Muscle layer of colon (tissue), 2 donors: ENCODE data around the gene CDSN.
A peak's percentile ranks its signal among the peaks of the same experiment; 100 is the strongest.

Source experiments
- H3K27ac ChIP-seq: one replicate; pipeline ENCODE4 v1.7.0; 2013; ENCODE audit warnings: low read depth, mild to moderate bottlenecking, low read length, moderate library complexity
- H3K27me3 ChIP-seq, 2 donors: one replicate each; pipeline ENCODE4 v1.7.0; 2013; ENCODE audit warnings: low read length in 2 of 2, mild to moderate bottlenecking in 2 of 2; ENCODE audit not compliant: insufficient read depth in 2 of 2, control insufficient read depth in 1 of 2
- H3K36me3 ChIP-seq: one replicate; pipeline ENCODE4 v1.7.0; 2013; ENCODE audit warnings: mild to moderate bottlenecking, low read length; ENCODE audit not compliant: insufficient read depth
- H3K4me1 ChIP-seq: one replicate; pipeline ENCODE4 v1.7.0; 2013; ENCODE audit warnings: mild to moderate bottlenecking, low read length; ENCODE audit not compliant: insufficient read depth
- H3K4me3 ChIP-seq, 2 donors: one replicate each; pipeline ENCODE4 v1.7.0; 2013; ENCODE audit warnings: low read length in 2 of 2, low read depth in 1 of 2, mild to moderate bottlenecking in 1 of 2, moderate library complexity in 1 of 2
- H3K9ac ChIP-seq: one replicate; pipeline ENCODE4 v1.7.0; 2013; ENCODE audit warnings: low read length
- H3K9me3 ChIP-seq: one replicate; pipeline ENCODE4 v1.7.0; 2013; ENCODE audit warnings: mild to moderate bottlenecking, low read length
- donor health status: abdominal sarcoma.
- donor health status: Adenocarcinoma of cecum.

Gene CDSN

DNA sequence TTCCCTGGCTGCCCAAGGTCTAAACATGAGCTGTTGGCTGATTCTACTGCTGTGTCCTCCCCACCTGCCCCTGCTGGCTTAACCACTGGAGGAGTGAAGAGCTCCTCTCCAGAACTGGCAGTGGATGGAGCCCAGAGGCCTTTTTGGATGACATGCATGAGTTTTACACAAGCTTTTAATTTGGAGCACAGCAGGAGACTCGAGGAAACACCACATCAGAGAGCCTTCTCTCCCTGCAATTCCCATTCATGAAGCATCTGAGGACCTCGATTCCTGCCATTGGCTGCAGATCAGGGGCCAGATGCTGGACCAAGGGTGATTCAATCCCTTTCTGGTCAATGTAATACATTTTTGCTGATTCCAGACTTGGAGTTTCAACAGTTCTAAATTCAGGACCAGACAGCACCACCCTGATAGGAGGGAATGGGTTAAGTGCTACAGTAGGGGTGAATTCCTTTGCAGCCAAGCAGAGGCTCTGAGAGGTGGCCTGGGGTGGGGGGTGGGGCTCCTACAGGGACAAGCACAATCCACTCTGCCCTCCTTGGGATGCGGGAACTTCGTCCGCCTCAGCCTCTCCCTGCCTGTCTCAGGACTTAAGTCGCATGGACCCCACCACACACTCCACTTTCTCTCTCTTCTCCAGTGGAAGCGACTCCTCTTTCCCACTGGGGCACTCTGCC is 6.2 kb downstream of the CDSN start:
- peak overlapping the region; percentile 68 for H3K27ac ChIP-seq
- H3K27me3 ChIP-seq = no peaks in the 10 kb centered on the region
- H3K4me1 ChIP-seq = peaks cover 33% of the 10 kb centered on the region
- no peaks in the 10 kb centered on the region for H3K9me3 ChIP-seq
- H3K9ac ChIP-seq = no peak overlapping the region
- peak overlapping the region in 1 of 2 donors; percentile 37 for H3K4me3 ChIP-seq
- H3K36me3 ChIP-seq = no peaks in the 10 kb centered on the region

DNA sequence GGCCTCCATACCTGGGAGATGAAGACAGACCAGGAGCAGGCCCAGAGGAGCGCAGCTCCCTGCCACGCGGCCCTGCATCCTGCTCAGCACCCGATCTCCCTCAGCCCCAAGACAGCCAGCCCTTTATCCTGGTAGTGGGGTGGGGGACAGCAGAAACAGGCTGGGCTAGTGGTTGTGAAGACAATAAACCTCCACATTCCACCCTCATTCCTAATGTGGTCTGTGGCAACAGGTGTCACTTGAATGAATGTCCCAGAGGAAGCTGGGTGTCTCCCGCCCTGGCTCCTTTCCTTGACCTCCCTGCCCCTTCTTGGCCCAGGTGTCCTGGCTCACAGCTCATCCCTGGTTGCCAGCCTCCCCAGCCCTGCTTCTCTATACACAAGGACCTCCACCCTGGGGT is 7.8 kb downstream of the CDSN start, which contains the start of gene C6orf15:
TSS of gene C6orf15 (minus strand) at position 98 of the 400 bp plus-strand sequence. CDS start at position 78, 20 bp downstream.
- Histone ChIP-seq H3K4me1 (peaks cover 32% of the 10 kb centered on the region), H3K36me3 (no peaks in the 10 kb centered on the region), H3K9me3 (no peaks in the 10 kb centered on the region), H3K9ac (no peak within 1 kb of the TSS), H3K4me3 (no peak within 1 kb of the TSS), H3K27ac (no peak within 1 kb of the TSS), H3K27me3 (no peaks in the 10 kb centered on the region)

DNA sequence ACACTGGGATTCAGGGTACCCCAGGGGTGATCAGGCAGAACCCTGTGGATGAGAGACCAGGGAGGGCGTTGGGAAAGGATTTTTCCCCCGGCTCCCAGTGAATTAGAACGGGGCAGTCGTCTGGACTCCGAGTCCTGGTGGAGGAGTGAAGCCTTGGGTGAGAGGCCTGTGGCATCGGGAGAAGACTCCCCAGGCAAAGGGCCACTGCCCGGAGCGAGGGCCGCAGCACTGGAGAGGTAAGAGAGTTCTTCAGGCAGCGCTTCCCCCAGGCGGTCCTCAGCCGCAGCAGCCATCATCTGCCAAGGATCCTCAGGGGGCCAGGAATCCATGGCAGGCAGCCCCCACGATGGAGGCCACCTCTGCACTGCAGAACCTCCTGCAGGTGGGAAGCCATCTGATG is 8.5 kb downstream of the CDSN start:
- no peak overlapping the region for H3K9ac ChIP-seq
- H3K27me3 ChIP-seq = no peaks in the 10 kb centered on the region

DNA sequence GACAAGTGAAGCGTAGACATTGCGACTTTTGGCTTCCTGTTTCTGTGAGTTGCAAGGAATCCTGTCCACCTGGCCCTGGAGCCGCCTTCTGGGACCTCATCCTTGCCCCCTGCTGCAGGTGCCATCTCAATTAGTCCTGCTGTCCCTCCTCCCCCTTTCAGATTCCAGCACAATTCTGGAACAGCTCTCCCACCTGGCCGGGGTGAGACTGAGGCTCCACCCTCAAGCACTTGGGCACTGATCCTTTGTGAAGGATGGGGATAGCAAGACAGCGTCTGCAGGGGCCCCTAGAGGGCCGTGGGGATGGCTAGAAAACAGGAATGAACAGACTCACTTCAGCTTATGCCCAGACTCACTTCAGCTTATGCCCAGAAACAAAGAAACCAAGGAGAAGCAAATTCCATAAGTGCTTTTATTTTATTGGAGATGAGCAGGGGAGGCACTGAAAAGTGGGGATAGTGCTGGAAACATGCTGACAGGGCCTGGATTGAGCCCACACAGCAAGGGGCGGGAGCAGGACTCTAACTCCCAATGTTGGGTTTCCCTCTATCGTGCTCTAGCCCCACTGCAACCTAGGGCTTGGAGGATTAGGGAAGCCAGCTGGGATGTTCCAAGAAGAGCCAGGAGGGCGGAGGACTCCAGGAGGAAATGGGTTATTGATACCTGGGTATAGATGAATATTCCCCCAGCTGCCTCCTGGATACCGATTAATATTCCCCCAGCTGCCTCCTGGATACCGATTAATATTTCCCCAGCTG is 9.2 kb downstream of the CDSN start:
- Histone ChIP-seq H3K9me3 (no peaks in the 10 kb centered on the region), H3K36me3 (no peaks in the 10 kb centered on the region), H3K9ac (no peak overlapping the region), H3K27me3 (no peaks in the 10 kb centered on the region), H3K4me3 (no peak overlapping the region), H3K27ac (no peak overlapping the region), H3K4me1 (peaks cover 26% of the 10 kb centered on the region)

More for the DNA sequence above, 8.5 kb downstream of the CDSN start:
- Histone ChIP-seq H3K4me3 (no peak overlapping the region), H3K9me3 (no peaks in the 10 kb centered on the region), H3K4me1 (peaks cover 29% of the 10 kb centered on the region), H3K36me3 (no peaks in the 10 kb centered on the region), H3K27ac (no peak overlapping the region)

DNA sequence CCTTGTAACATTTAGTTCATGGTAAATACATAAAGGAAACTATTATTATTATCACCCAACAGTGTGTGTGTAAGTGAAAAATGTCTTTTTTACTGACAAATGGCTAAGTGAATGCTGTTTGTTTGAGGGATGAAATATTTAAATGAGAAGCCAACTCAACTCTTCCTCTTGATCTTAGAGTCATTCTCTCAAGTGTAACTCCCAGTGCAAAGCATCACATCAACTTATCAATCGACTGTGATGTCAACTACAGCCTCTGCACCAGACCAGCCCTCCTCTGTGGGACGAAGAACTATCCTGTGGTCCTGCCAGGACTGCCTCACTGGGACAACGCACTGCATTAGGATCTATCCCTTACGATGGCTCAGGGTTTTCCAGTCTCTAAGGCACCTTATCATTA is 13.2 kb downstream of the CDSN start:
- Histone ChIP-seq H3K4me1 (no peaks in the 10 kb centered on the region), H3K36me3 (no peaks in the 10 kb centered on the region), H3K27ac (no peak overlapping the region), H3K9ac (no peak overlapping the region), H3K4me3 (no peak overlapping the region), H3K27me3 (no peaks in the 10 kb centered on the region), H3K9me3 (no peaks in the 10 kb centered on the region)

DNA sequence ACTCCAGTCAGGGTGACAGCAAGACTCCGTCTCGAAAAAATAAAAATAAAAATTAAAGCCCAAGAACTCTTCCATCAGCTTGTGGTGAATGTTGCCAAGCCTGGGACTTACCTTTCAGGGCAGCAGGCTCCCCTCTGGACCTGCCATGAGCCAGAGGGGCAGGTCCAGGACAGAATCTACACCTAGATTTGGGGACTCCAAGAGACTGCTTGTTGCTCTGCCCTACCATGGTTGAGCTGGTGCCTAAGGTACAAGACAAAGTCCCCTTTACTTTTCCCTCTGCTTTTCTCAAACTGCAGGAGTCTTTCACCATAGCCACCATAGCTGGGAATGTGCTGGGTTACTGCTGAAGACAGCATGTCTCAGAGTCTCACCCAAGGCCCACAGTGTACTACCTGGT is 17.1 kb downstream of the CDSN start:
- Histone ChIP-seq H3K4me1 (no peaks in the 10 kb centered on the region), H3K4me3 (no peak overlapping the region), H3K27me3 (no peaks in the 10 kb centered on the region), H3K27ac (no peak overlapping the region), H3K36me3 (no peaks in the 10 kb centered on the region), H3K9me3 (no peaks in the 10 kb centered on the region), H3K9ac (no peak overlapping the region)

DNA sequence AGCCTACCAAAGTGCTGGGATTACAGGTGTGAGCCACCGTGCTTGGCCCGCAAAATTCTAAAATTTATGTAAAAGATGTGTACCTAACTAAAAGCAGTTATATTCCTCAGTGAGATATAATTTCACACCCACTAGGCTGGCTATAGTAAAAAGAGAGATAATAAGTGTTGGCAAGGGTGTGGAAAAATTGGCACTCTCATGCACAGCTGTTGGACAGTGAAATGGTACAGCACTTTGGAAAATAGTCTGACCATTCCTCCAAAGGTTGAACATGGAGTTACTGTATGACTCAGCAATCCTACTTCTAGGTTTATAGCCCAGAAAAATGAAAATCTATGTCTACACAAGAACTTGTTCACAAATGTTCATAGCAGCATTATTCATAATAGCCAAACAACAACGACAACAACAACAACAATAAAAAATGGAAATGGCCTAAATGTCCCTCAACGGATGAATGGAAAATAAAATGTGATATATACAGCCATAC is 21.8 kb downstream of the CDSN start:
- Histone ChIP-seq H3K36me3 (no peaks in the 10 kb centered on the region), H3K27ac (no peak overlapping the region), H3K4me3 (no peak overlapping the region), H3K9me3 (no peaks in the 10 kb centered on the region), H3K4me1 (no peaks in the 10 kb centered on the region), H3K27me3 (no peaks in the 10 kb centered on the region), H3K9ac (no peak overlapping the region)

DNA sequence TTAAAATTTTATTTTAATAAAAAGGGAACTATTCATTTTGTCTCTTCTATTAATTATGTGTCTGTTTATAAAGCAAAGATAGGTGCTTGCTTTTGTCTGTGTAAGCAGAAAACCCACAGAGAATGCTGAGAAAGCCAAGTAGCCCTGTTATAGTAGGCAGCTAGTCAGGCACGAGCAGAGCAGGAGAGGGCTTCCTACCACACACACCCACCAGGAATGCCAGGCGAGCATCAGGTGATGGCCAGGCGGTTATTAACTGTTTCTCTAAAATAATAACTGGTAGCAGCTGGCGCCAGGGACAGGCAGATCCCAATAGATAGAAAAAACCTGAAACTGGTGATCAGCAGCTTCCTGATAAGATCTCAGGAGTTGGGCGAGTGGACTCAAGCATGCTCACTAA is 23.6 kb downstream of the CDSN start:
- Histone ChIP-seq H3K27ac (no peak overlapping the region), H3K9me3 (no peaks in the 10 kb centered on the region), H3K36me3 (no peaks in the 10 kb centered on the region), H3K4me1 (no peaks in the 10 kb centered on the region), H3K9ac (no peak overlapping the region), H3K4me3 (no peak overlapping the region), H3K27me3 (no peaks in the 10 kb centered on the region)

DNA sequence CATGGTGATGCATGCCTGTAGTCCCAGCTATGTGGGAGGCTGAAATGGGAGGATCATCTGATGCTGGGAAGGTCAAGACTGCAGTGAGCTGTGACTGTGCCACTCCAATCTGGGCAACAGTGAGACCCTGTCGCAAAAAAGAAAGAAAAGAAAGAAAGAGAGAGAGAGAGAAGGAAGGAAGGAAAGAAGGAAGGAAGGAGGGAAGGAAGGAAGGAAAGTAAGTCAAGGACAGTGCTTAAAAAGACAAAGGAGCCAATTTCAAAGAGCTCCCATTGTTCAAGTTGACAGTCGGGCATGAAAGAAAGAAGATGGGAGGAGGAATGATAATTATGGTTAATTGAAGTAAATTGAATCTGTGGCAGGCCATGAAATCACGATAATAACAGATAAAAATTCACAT is 24.0 kb downstream of the CDSN start:
- Histone ChIP-seq H3K4me1 (no peaks in the 10 kb centered on the region), H3K27ac (no peak overlapping the region), H3K36me3 (no peaks in the 10 kb centered on the region), H3K27me3 (no peaks in the 10 kb centered on the region), H3K9ac (no peak overlapping the region), H3K4me3 (no peak overlapping the region), H3K9me3 (no peaks in the 10 kb centered on the region)

DNA sequence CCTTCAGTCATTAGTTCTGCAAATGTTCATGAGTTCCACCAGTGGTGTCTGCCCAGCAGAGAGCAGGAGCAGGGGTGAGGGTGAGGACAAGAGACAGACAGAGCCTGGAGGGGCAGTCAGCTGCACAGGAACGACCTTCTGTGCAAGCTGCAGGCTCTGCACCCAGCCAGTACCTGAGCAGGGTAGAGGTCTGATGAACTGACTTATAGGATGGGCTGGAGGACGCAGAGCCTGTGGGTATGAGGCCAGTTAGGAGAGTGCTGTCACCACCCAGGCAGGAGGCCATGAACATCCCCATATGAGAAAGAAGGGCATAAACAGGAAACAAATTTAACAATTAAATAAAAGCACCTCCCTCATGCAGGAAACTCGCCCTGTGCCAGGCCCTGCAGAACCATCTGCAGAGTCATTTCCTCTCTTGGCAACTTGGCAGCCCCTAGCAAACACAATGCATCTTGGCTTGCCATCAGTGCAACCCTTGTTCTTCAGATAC is 25.8 kb downstream of the CDSN start:
- H3K36me3 ChIP-seq = no peaks in the 10 kb centered on the region
- no peak overlapping the region for H3K4me3 ChIP-seq
- no peak overlapping the region for H3K9ac ChIP-seq
- H3K9me3 ChIP-seq = no peaks in the 10 kb centered on the region
- no peaks in the 10 kb centered on the region for H3K27me3 ChIP-seq
- no peaks in the 10 kb centered on the region for H3K4me1 ChIP-seq
- no peak overlapping the region for H3K27ac ChIP-seq

DNA sequence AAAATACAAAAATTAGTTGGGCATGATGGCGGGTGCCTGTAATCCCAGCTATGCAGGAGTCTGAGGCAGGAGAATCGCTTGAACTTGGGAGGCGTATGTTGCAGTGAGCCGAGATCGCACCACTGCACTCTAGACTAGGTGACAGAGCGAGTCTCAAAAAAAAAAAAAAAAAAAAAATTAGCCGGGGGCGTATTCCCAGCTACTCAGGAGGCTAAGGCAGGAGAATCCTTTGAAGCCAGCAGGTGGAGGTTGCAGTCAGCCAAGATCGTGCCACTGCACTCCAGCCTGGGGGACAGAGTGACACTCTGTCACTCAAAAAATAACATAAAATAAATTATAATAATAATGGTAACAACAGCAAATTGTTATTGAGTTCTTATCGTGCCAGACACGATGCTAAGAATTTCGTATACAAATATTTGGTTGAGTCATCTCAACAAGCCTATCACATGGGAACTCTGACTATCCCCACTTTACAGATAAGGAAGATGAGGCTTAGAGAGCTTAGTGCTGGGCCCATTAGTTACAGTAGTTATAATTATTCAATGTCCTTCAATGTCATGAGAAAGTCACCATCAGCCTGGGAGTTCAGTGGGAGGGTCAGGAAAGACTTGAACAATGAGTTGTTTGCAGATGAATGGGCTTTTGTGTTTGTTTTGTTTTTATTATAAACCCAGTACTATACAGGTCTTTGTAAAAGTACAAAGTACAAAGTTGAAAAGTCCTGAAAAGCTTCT is 27.3 kb downstream of the CDSN start:
- Histone ChIP-seq H3K9ac (no peak overlapping the region), H3K9me3 (no peaks in the 10 kb centered on the region), H3K27ac (no peak overlapping the region), H3K36me3 (no peaks in the 10 kb centered on the region), H3K4me3 (no peak overlapping the region), H3K27me3 (no peaks in the 10 kb centered on the region), H3K4me1 (no peaks in the 10 kb centered on the region)
